Left ventricle myocardium inferior (tissue), 1 donor: Measurements from ENCODE around the gene CA5A. TPM values are rescaled to one million over a fixed set of nuclear protein-coding genes. Genes with fewer than 3 reads are reported as not detected.

Source experiments
- DNase-seq: peaks from one replicate; pipeline ENCODE4 v3.0.0-alpha.2; 2020
- H3K27ac ChIP-seq: fragments of 200-600 bp; replicated peaks from 2 replicates; pipeline ENCODE4 v1.8.0; 2021
- H3K27me3 ChIP-seq: fragments of 200-600 bp; 2 replicates; pipeline ENCODE4 v1.8.0; 2021; ENCODE audit warnings: low read depth
- H3K36me3 ChIP-seq: fragments of 200-600 bp; 2 replicates; pipeline ENCODE4 v1.8.0; 2021
- H3K4me1 ChIP-seq: fragments of 200-600 bp; 2 replicates; pipeline ENCODE4 v1.8.0; 2021
- H3K4me3 ChIP-seq: fragments of 200-600 bp; 2 replicates; pipeline ENCODE4 v1.8.0; 2021; ENCODE audit warnings: mild to moderate bottlenecking, moderate library complexity
- H3K9me3 ChIP-seq: fragments of 200-600 bp; replicated peaks from 2 replicates; pipeline ENCODE4 v1.8.0; 2021
- intact Hi-C: fragments of 100-400 bp; cut with micrococcal nuclease; formaldehyde crosslinking; loops from one replicate; pipeline ENCODE4 v1.11.0; 2022
- total RNA-seq: library from RNA; stranded (reverse); fragmentation: NEBNext Ultra II Directional; extraction: Animal tissue kit (Norgen Biotek cat#: 25700); gene quantifications from one replicate; pipeline ENCODE4 v1.2.1, GENCODE V29; 2021
- TF ChIP-seq, protein P1 (sequence below): fragments of 200-600 bp; IDR thresholded peaks from 2 replicates; pipeline ENCODE4 v1.8.0; 2021; ENCODE audit warnings: antibody characterized with exemption, mild to moderate bottlenecking, borderline replicate concordance
- donor health status: DM: no; HTN: yes; CAD: no; lungs with severe emphysema.

Gene CA5A
- total RNA-seq, 1 donor from 2014 or later = not detected

DNA sequence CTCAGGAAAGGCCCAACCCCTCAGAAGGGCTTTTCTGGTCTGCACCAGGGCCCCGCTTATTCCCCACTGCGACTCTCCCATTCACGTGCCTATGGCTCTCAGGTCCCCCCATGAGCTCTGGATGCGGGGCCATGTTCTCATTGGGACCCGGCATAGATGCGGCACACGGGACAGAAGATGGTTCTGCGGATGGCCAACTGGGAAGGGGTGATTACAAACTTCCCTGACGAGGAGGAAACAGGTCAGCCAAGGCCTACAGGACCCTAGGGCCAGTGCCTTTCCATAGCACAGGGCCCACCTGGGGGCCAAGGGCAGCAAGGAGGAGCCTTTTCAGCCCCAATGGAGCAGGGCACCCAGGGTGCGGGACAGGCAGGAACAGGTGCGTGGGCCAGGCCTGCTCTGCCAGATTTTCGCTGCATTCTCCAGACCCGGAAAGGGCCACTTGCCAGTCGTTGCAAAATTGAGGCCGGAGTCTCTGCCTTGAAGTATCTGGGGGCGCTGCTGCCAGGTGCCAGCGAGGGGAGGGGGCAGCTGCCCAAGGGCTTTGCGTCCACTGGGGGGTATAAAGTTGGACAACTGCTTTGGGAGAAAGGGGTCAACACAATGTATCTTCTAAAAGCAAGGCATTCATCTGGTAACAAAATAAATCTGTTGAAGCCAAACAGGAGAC lies 87.5 kb downstream of the CA5A start:
- peaks cover 4% of the 10 kb centered on the region for H3K27me3 ChIP-seq
- no peak overlapping the region for H3K4me3 ChIP-seq
- H3K27ac ChIP-seq = no peak overlapping the region
- H3K36me3 ChIP-seq = no peaks in the 10 kb centered on the region
- intact Hi-C loops = no loop called here
- no peak for DNase-seq
- TF ChIP-seq, protein P1, sequence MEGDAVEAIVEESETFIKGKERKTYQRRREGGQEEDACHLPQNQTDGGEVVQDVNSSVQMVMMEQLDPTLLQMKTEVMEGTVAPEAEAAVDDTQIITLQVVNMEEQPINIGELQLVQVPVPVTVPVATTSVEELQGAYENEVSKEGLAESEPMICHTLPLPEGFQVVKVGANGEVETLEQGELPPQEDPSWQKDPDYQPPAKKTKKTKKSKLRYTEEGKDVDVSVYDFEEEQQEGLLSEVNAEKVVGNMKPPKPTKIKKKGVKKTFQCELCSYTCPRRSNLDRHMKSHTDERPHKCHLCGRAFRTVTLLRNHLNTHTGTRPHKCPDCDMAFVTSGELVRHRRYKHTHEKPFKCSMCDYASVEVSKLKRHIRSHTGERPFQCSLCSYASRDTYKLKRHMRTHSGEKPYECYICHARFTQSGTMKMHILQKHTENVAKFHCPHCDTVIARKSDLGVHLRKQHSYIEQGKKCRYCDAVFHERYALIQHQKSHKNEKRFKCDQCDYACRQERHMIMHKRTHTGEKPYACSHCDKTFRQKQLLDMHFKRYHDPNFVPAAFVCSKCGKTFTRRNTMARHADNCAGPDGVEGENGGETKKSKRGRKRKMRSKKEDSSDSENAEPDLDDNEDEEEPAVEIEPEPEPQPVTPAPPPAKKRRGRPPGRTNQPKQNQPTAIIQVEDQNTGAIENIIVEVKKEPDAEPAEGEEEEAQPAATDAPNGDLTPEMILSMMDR = no peak
- no peaks in the 10 kb centered on the region for H3K9me3 ChIP-seq
- peaks cover 35% of the 10 kb centered on the region for H3K4me1 ChIP-seq

- TF ChIP-seq, protein P1 = no peak
- H3K27me3 ChIP-seq = peaks cover 4% of the 10 kb centered on the region
- DNase-seq = no peak
- H3K36me3 ChIP-seq = no peaks in the 10 kb centered on the region
- no peaks in the 10 kb centered on the region for H3K9me3 ChIP-seq
- H3K4me1 ChIP-seq = peaks cover 27% of the 10 kb centered on the region
- H3K27ac ChIP-seq = no peak overlapping the region
- H3K4me3 ChIP-seq = no peak overlapping the region
- intact Hi-C loops = no loop called here
Measured at GRCh38 chr16:87847785-87848675, 88.3 kb downstream of the CA5A start.

- Histone ChIP-seq H3K27me3 (peaks cover 4% of the 10 kb centered on the region), H3K4me1 (peaks cover 23% of the 10 kb centered on the region)
- TF ChIP-seq, protein P1 = no peak
Measured at GRCh38 chr16:87847467-87847784, 88.9 kb downstream of the CA5A start.

DNA sequence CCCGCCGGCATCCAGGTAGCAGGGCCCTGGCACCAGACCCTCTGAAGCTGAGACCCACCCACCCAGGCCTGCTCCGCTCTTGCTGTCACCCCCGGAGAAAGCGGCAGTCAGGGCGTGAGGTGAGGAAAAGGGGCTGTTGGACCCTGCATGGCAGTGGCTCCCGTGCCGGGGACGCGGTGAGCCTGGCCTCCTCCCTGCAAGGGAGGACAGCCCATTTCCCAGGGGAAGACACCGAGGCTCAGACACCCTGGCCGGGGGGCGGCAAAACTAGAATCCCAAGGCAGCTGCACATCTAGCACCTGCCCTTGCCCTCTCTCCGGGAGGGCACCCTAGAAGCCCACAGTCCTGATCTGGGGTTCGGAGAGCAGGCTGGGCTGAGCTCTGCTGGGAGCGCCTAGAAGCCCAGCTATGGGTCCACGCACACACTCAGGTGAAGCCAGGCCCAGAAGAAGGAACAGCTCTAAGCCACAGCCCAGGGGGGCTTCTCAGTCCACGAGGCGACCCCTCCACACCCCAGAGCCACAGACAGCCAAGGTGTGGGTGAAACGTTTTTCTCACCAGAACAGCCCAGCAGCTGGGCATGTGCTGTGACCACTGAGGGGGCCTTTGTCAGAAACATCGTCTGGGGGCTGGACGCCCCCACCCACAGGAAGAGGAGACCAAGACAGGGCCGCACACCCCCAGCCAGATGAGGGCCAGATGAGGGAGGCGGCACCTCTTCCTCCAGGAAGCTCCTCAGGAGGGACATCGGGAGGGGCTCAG lies 89.4 kb downstream of the CA5A start:
- H3K27me3 ChIP-seq = no peaks in the 10 kb centered on the region
- no peak overlapping the region for H3K27ac ChIP-seq
- TF ChIP-seq, protein P1 = no peak
- no peak for DNase-seq
- peaks cover 23% of the 10 kb centered on the region for H3K4me1 ChIP-seq
- intact Hi-C loops = no loop called here
- H3K4me3 ChIP-seq = no peak overlapping the region
- H3K9me3 ChIP-seq = no peaks in the 10 kb centered on the region
- no peaks in the 10 kb centered on the region for H3K36me3 ChIP-seq

More at GRCh38 chr16:87847467-87847784, 88.9 kb downstream of the CA5A start:
- H3K36me3 ChIP-seq = no peaks in the 10 kb centered on the region
- H3K27ac ChIP-seq = no peak overlapping the region
- DNase-seq = no peak
- no peaks in the 10 kb centered on the region for H3K9me3 ChIP-seq
- H3K4me3 ChIP-seq = no peak overlapping the region
- intact Hi-C loops = no loop called here

DNA sequence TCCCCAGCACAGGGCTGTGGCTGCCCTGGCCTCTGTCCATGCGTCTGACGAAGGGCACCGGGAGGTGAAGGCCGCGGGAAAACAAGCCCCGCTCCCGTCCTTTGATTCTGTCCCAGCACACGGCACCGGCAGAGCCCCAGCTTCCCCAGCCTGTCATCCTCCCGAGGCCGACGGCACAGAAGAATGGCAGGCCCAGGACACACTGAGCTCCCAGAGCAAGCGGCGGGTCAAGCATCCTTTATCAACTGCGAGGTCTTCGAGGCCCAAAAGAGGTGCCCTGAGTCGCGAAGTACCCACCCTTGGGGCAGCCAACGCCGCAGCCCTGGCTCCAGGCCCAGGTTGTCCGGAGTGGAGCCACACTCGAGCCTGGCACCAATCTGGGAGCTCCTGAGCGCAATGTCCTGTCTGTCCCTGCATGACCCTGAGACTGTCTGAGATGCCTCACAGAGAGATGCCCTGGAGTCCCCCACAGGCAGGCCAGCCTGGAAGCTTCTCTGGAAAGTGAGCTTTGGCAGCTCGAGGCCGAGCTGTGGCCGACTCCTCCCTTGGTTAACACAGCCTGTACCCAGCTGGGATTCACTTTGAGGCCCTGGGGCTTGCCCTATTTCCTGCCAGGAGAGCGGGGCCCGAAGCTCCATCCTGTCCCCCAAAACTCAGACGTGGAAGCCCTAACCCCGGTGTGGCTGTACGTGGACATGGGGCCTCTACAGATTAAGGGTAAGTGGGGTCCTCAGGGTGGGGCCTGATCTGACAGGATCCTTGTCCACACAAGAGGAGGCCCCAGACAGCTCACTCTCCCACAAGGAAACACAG lies 90.3 kb downstream of the CA5A start:
- Histone ChIP-seq H3K27me3 (no peaks in the 10 kb centered on the region), H3K9me3 (no peaks in the 10 kb centered on the region), H3K4me3 (no peak overlapping the region), H3K36me3 (no peaks in the 10 kb centered on the region), H3K4me1 (peaks cover 23% of the 10 kb centered on the region), H3K27ac (no peak overlapping the region)
- DNase-seq = no peak
- intact Hi-C loops = no loop called here
- TF ChIP-seq, protein P1 = no peak
